ENCODE measurements around the gene FGFR3. TPM values are rescaled to one million over a fixed set of nuclear protein-coding genes. Genes with fewer than 3 reads are reported as not detected.

The FGFR3 gene
- total and polyA plus RNA-seq, 4 experiments from 2014 or later = 0.53 to 0.67 TPM; not detected in 2

DNA sequence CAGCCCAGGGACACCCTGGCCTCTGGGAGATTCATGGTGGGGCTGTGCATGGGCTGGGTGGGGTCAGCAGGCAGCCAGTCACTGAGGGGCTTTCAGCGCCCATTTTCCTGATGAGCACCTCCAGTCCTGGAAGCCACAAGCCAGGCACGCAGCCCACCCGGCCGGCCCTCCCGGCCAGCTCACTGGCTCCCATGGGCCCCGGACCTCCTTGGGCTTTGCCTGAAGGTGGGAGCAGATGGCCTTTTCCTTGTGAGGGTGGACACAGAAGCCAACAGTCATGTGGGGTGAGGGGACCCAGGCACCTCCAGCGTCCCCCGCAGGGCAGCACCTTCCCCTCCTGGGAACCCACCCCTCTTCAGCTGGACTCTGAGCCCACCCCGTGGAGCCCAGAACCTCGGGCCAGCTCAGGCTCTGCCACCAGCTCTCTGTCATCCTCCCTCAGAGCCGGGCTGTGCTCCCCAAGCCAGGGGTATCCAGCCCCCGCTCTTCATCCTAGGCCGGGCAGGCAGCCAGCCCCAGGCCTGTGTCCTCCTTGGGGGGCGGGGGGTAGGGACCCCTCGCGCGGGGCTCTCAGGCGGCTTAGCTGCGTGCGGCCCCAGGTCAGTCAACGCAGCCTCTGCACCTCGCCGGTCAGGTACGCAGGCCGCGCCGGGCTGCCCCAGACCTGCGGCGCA is 798 bp upstream of the FGFR3 start:
- Histone ChIP-seq H3K9me3 (ENCODE audit: control insufficient read depth in 1 of 2, low read length in 2 of 2) (no peaks in the 10 kb centered on the region), H3K4me3 (ENCODE audit: low read length in 2 of 2) (no peak overlapping the region), H3K4me1 (ENCODE audit: insufficient read depth, low read length) (peaks cover 12% of the 10 kb centered on the region), H3K36me3 (ENCODE audit: insufficient read depth, low read length) (no peaks in the 10 kb centered on the region), H3K27ac (ENCODE audit: low read depth, low read length) (no peak overlapping the region), H3K27me3 (ENCODE audit: insufficient read depth, low read length) (peaks cover 17% of the 10 kb centered on the region)
- Mint-ChIP-seq H3K27ac (peak overlapping the region in 1 of 7 donors; percentile 68), H3K27me3 (peaks cover 5 to 7% of the 10 kb centered on the region in 2 donors), H3K4me1 (no peaks in the 10 kb centered on the region), H3K36me3 (peaks cover 0 to 2% of the 10 kb centered on the region in 2 donors), H3K9me3 (no peaks in the 10 kb centered on the region), H3K4me3 (peak overlapping the region in 6 of 8 donors; percentile 25 to 72 (median 50))
- ChIA-PET POLR2A (ENCODE audit: partially characterized antibody) (no interaction called here), CTCF (ENCODE audit: partially characterized antibody) (no interaction called here)
- no peak for DNase-seq
- intact Hi-C loops (cut with micrococcal nuclease) = no loop called here

DNA sequence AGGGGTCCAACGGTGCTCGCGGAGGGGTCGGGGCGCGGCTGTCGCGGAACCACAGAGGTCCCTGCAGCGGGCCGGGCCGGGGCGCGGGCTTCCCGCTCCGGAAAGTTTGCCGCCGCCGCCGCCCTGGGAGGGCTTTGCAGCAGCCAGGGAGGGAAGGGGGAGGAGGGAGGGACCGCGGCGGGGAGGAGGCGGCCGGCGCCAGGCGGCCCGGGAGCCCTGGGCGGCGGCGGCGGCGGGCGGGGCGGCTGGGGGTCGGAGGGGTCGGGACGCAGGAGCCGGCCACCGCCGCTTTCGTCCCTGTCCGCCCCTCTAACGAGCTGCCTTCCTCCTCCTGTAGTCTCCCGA is 375 bp downstream of the FGFR3 start:
- ChIA-PET POLR2A (ENCODE audit: partially characterized antibody) (no interaction called here), CTCF (ENCODE audit: partially characterized antibody) (interaction anchor here (1.6 kb wide), 1 partner anchor 16 kb away, joined by 5 read pairs; no protein-coding TSS in a partner anchor)
- peaks cover 6 to 7% of the 10 kb centered on the region in 2 donors for H3K27me3 Mint-ChIP-seq
- peaks cover 0 to 2% of the 10 kb centered on the region in 2 donors for H3K36me3 Mint-ChIP-seq
- Histone ChIP-seq H3K9me3 (ENCODE audit: control insufficient read depth in 1 of 2, low read length in 2 of 2) (no peaks in the 10 kb centered on the region), H3K4me3 (ENCODE audit: low read length in 2 of 2) (no peak overlapping the region), H3K4me1 (ENCODE audit: insufficient read depth, low read length) (peaks cover 12% of the 10 kb centered on the region), H3K36me3 (ENCODE audit: insufficient read depth, low read length) (no peaks in the 10 kb centered on the region), H3K27ac (ENCODE audit: low read depth, low read length) (no peak overlapping the region), H3K27me3 (ENCODE audit: insufficient read depth, low read length) (peaks cover 17% of the 10 kb centered on the region)
- intact Hi-C loops (cut with micrococcal nuclease) = no loop called here
- no peak overlapping the region for H3K4me3 Mint-ChIP-seq
- H3K27ac Mint-ChIP-seq = no peak overlapping the region
- H3K9me3 Mint-ChIP-seq = no peaks in the 10 kb centered on the region
- peak in 3 of 5 donors; percentile 15 to 55 (median 19) for DNase-seq
- H3K4me1 Mint-ChIP-seq = no peaks in the 10 kb centered on the region

DNA sequence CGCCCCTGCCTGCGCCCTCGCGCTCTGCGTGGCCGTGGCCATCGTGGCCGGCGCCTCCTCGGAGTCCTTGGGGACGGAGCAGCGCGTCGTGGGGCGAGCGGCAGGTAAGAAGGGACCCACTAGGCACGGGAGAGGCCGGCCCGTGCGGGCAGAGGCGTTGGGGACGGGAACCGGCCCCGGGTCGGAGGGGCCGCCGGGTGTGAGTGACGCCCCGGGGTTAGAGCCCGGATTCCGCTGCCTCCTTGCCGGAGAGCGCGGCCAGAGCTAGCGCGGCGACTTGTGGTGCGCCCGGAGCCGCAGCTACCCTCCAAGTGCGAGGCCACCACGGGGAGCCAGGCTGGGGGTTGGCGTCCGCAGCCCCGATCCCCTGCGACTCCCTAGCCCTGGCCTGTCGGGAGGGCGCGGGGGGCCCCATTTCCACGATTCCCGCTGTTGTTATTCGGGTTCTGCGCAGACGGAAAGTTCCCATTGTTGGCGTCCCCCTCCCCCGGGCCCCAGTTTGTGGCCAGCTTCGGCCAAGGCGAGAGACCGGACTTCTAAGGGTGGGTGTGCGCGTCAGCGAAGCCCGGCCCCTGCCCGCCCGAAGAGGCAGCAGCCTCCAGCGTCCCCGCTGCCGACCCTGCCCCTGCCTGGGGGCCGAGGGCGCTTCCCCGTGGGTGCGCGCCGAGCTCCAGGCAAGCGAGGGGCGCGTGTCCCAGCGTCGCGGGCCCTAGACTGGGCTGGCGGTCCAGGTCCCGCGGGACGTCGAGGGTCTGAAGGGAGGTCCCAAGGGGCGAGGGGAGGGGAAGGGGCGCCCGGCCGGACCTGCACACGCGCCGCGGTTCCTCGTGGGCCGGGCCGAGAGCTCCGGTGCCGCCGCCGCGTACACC is 1.1 kb downstream of the FGFR3 start:
- H3K4me3 Mint-ChIP-seq = peak overlapping the region in 3 of 8 donors; percentile 21 to 34 (median 31)
- peaks cover 0 to 2% of the 10 kb centered on the region in 2 donors for H3K36me3 Mint-ChIP-seq
- H3K27ac ChIP-seq (ENCODE audit: low read depth, low read length) = no peak overlapping the region
- H3K4me3 ChIP-seq (ENCODE audit: low read length in 2 of 2) = no peak overlapping the region
- peaks cover 12% of the 10 kb centered on the region for H3K4me1 ChIP-seq (ENCODE audit: insufficient read depth, low read length)
- intact Hi-C loops (cut with micrococcal nuclease) = no loop called here
- POLR2A ChIA-PET (ENCODE audit: partially characterized antibody) = no interaction called here
- no peaks in the 10 kb centered on the region for H3K9me3 ChIP-seq (ENCODE audit: control insufficient read depth in 1 of 2, low read length in 2 of 2)
- peaks cover 17% of the 10 kb centered on the region for H3K27me3 ChIP-seq (ENCODE audit: insufficient read depth, low read length)
- peaks cover 10% of the 10 kb centered on the region in 2 donors for H3K27me3 Mint-ChIP-seq
- DNase-seq = peak in 1 of 5 donors; percentile 9
- CTCF ChIA-PET (ENCODE audit: partially characterized antibody) = interaction anchor here (1.6 kb wide), 1 partner anchor 16 kb away, joined by 5 read pairs; no protein-coding TSS in a partner anchor
- no peaks in the 10 kb centered on the region for H3K4me1 Mint-ChIP-seq
- no peak overlapping the region for H3K27ac Mint-ChIP-seq
- no peaks in the 10 kb centered on the region for H3K36me3 ChIP-seq (ENCODE audit: insufficient read depth, low read length)
- no peaks in the 10 kb centered on the region for H3K9me3 Mint-ChIP-seq

DNA sequence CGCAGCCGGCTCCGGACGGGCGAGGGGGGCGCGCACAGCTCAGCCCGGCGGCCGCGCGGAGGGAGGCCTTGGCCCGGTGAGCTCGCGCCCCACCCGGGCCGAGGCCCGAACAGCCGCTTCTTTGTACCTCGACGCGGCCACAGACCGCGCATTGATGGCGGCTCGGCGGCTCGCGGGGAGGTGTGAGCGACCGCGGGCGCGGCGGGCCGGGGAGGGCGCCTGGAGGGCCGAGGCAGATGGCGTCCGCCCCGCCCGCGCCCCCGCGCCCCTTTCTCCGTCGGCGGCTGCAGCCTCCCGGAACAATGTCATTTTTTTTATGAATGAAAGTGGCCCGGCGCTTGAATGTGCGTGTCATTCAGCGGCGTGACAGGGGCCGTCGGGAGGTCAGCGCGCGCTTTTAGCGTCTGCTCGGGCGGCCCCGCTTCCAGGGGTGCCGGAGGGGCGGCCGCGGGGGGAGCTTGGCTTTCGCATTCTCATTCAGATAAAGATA is 1.8 kb downstream of the FGFR3 start:
- Mint-ChIP-seq H3K4me1 (no peaks in the 10 kb centered on the region), H3K4me3 (peak overlapping the region in 2 of 8 donors; percentile 47 to 63), H3K27me3 (peaks cover 10 to 12% of the 10 kb centered on the region in 2 donors), H3K36me3 (peaks cover 0 to 2% of the 10 kb centered on the region in 2 donors), H3K9me3 (no peaks in the 10 kb centered on the region), H3K27ac (no peak overlapping the region)
- intact Hi-C loops (cut with micrococcal nuclease) = no loop called here
- Histone ChIP-seq H3K9me3 (ENCODE audit: control insufficient read depth in 1 of 2, low read length in 2 of 2) (no peaks in the 10 kb centered on the region), H3K27me3 (ENCODE audit: insufficient read depth, low read length) (peaks cover 17% of the 10 kb centered on the region), H3K27ac (ENCODE audit: low read depth, low read length) (no peak overlapping the region), H3K4me1 (ENCODE audit: insufficient read depth, low read length) (peaks cover 12% of the 10 kb centered on the region), H3K36me3 (ENCODE audit: insufficient read depth, low read length) (no peaks in the 10 kb centered on the region), H3K4me3 (ENCODE audit: low read length in 2 of 2) (no peak overlapping the region)
- ChIA-PET CTCF (ENCODE audit: partially characterized antibody) (interaction anchor here (1.6 kb wide), 1 partner anchor 15 kb away, joined by 5 read pairs; no protein-coding TSS in a partner anchor), POLR2A (ENCODE audit: partially characterized antibody) (no interaction called here)
- DNase-seq = no peak

DNA sequence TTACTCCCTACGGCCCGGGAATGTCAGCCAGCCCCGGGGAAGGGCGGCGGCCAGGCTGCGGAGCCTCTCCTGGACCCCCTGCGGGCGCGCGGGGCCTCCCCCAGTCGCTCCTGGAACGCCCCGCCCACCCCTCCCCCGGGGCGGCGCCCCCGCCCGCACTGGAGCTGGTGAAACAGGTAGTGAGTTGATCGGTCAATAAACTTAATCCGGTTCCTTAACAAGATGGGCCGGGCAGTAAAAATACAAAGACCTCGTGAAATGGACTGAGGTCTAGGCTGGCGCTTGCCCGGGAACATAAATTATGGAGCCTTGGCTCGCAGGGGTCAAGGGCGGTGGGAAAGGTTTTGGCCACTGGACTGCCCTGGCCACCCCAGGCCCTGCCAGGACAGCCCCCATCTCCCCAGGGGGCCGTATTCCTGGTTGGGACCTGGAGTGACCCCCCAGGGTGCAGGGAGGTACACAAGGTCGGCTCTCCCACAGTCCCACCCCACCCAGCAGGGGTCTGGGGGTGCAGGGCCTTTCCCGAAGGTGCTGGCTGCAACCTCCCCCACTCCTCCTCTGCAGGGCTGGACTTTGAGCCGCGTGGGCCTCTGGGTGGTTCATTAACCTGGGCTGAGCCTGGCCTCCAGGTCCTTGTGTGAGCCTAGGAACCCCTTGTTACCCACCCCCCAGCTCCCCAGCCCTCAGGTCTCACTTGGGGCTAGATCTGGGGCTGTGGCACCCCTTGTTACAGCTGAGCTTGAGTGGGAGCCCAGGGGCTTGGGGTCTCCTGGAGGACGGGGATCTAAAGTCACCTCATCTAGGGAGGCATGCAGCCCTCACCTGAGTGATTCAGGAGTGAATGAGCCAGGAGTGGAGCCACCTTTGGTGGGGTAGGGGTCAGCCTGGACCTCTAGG is 2.5 kb downstream of the FGFR3 start:
- ChIA-PET POLR2A (ENCODE audit: partially characterized antibody) (no interaction called here), CTCF (ENCODE audit: partially characterized antibody) (interaction anchor here (1.6 kb wide), 1 partner anchor 14 kb away, joined by 5 read pairs; no protein-coding TSS in a partner anchor)
- peaks cover 12% of the 10 kb centered on the region for H3K4me1 ChIP-seq (ENCODE audit: insufficient read depth, low read length)
- Mint-ChIP-seq H3K27me3 (peaks cover 10 to 12% of the 10 kb centered on the region in 2 donors), H3K4me1 (no peaks in the 10 kb centered on the region), H3K4me3 (peak overlapping the region in 4 of 8 donors; percentile 13 to 49 (median 30)), H3K36me3 (peaks cover 0 to 1% of the 10 kb centered on the region in 2 donors), H3K9me3 (no peaks in the 10 kb centered on the region), H3K27ac (no peak overlapping the region)
- H3K27me3 ChIP-seq (ENCODE audit: insufficient read depth, low read length) = peaks cover 17% of the 10 kb centered on the region
- H3K4me3 ChIP-seq (ENCODE audit: low read length in 2 of 2) = no peak overlapping the region
- H3K9me3 ChIP-seq (ENCODE audit: control insufficient read depth in 1 of 2, low read length in 2 of 2) = no peaks in the 10 kb centered on the region
- no peak for DNase-seq
- no peaks in the 10 kb centered on the region for H3K36me3 ChIP-seq (ENCODE audit: insufficient read depth, low read length)
- H3K27ac ChIP-seq (ENCODE audit: low read depth, low read length) = no peak overlapping the region
- intact Hi-C loops (cut with micrococcal nuclease) = no loop called here

GRCh38 chr4:1796486-1797204 is 3.6 kb downstream of the FGFR3 start:
- H3K27me3 ChIP-seq (ENCODE audit: insufficient read depth, low read length) = peaks cover 17% of the 10 kb centered on the region

More at GRCh38 chr4:1796486-1797204, 3.6 kb downstream of the FGFR3 start:
- peaks cover 10 to 12% of the 10 kb centered on the region in 2 donors for H3K27me3 Mint-ChIP-seq
- H3K27ac Mint-ChIP-seq = no peak overlapping the region
- H3K4me3 ChIP-seq (ENCODE audit: low read length in 2 of 2) = no peak overlapping the region
- H3K9me3 ChIP-seq (ENCODE audit: control insufficient read depth in 1 of 2, low read length in 2 of 2) = no peaks in the 10 kb centered on the region
- no peak overlapping the region for H3K27ac ChIP-seq (ENCODE audit: low read depth, low read length)
- H3K4me3 Mint-ChIP-seq = peak overlapping the region in 2 of 8 donors; percentile 20 to 66
- peaks cover 12% of the 10 kb centered on the region for H3K4me1 ChIP-seq (ENCODE audit: insufficient read depth, low read length)
- ChIA-PET CTCF (ENCODE audit: partially characterized antibody) (no interaction called here), POLR2A (ENCODE audit: partially characterized antibody) (no interaction called here)
- DNase-seq = no peak
- no peaks in the 10 kb centered on the region for H3K9me3 Mint-ChIP-seq
- H3K4me1 Mint-ChIP-seq = no peaks in the 10 kb centered on the region
- no peaks in the 10 kb centered on the region for H3K36me3 Mint-ChIP-seq
- intact Hi-C loops (cut with micrococcal nuclease) = no loop called here
- no peaks in the 10 kb centered on the region for H3K36me3 ChIP-seq (ENCODE audit: insufficient read depth, low read length)

Measured in CD4-positive, alpha-beta memory T cell (primary cell).